Stimulated activated CD4-positive, alpha-beta T cell treated with anti-CD3 and anti-CD28 coated beads, TNF-alpha, amount 100 ng/mL, for 24 hours (primary cell): Measurements from ENCODE around the gene CELA2B.
"Not testable (repeated sequence)": the region's sequence is repeated elsewhere in the genome, so short reads cannot be mapped to it uniquely, and the experiment has no call there.

Experiments used
- DNase-seq, 3 experiments: peaks; one replicate each; pipeline ENCODE4 v3.0.0-alpha.2; 2020; ENCODE audit warnings: low read depth in 3 of 3

The CELA2B gene

GRCh38 chr1:15445390-15446122 is 30.3 kb upstream of the CELA2B start:
- DNase-seq = no peak

DNA sequence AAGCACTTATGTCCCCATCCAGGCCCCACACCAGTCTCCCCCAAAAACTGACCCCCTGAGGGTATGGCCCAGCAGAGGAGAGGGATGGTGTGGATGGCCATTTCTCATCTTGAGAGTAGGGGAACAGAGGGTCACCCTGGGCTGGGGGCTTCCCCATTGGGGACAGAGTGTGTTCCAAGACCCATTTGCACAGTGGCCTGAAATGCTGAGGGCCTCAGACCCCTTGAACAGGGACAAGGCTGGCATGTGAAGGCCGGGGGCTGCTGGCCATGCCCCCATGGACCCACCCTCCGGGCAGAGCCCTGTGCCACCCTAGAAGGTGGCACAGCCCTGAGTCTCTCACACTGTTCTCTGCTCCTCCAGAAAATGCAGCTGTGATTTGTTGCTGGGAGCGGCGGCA is 29.7 kb upstream of the CELA2B start:
- no peak for DNase-seq

- DNase-seq = no peak
These were observed 26.9 kb upstream of the CELA2B start for GRCh38 chr1:15448877-15449462.

DNA sequence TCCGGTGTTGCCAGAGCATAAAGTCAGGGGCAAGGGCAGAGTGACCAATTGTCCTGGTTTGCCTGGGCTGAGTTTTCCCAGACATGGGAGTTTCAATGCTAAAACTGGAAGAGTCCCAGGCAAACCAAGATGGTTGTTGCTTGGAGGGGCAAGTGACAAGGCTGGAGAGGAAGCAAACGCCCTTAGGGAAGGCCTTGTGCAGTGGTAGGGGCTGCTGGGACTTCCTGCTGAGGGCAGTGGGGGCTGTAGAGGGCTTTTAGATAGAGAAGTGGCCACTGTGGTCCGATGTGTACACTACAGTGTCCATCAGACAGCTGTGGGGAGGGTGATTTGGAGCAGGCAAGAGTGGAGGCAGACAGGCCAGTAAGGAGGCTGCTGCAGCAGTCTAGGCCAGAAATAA is 26.3 kb upstream of the CELA2B start:
- DNase-seq = no peak

- no peak for DNase-seq
These were observed 24.7 kb upstream of the CELA2B start for GRCh38 chr1:15451014-15451722.

DNA sequence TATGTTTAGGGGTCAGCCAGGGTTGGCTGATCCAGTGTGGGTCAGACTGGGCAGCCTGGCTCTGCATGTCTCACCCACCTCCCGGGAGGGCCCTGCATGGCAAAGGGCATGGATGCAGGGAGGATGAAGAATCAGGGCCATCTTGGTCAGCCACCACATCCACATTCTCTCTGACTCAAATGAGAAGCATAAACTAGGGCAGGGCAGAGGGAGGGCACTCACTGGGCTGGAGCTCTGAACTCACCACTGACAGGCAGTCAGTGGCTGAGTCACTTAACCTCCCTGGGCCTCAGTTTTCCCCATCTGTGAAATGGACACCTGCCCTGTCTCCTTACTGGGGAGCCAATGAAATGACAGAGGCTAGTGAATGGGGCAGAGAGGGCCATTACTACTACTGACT is 23.7 kb upstream of the CELA2B start:
- DNase-seq = no peak

DNA sequence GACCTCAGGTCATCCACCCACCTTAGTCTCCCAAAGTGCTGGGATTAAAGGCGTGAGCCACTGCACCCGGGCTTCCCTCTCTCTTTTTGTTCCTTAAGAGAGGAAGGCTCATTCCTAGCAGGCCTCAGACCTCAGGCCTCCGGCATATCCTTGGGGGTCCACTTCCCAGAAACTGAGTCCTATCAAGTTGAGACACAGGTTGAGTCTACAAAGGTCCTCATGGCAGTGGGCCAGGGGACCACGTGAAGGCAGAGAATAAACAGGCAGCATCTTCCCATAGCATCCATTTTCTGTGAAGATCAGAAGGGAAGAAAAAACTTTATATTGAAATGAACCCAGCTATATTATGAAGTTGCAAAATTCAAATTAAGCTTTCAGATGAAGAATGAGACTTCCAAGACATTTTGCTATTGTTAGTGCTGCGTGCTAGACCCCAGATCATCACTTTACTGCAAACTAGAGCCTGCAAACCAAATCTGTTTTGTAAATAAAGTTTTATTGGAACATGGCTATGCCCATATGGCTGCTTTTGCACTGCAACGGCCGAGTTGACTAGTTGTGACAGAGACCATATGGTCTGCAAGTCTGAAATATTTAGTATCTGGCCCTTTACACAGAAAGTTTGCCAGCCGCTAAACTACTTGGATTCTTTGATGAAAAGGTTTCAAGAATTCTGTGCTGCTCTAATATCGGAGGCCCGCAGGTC is 22.9 kb upstream of the CELA2B start:
- no peak for DNase-seq

DNA sequence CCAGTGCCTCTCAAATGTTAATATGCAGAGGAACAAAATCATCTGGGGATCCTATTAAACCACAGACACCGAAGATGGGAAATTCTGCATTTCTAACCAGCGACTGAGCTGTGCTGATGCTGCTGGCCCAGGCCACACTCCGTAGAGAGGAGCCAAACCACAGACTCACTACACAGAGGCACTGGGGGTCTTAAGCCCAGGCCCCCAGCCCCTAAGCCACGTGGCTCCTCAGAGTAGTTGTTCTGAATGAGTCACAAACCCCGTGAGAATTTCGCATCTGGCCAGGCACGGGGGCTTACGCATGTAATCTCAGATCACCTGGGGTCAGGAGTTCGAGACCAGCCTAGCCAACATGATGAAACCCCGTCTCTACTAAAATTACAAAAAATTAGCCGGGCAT is 22.2 kb upstream of the CELA2B start:
- no peak for DNase-seq

DNA sequence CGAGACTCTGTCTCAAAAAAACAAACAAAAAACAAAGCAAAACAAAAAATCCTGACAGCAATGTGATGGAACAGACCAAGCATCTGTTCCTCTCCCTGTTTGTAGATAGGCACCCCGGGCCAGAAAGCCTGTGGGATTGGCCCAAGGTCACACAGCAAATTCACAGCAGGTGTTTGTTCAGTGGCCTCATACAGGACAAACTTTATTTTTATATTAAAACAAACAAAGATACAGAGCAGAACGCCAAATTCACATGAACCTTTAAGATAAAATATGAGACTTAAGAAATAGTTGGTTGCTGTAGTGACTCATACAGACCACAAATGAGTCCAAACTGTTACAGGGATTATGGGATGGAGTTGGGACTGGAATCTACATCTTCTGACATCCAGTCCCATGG is 21.6 kb upstream of the CELA2B start:
- DNase-seq = no peak

DNA sequence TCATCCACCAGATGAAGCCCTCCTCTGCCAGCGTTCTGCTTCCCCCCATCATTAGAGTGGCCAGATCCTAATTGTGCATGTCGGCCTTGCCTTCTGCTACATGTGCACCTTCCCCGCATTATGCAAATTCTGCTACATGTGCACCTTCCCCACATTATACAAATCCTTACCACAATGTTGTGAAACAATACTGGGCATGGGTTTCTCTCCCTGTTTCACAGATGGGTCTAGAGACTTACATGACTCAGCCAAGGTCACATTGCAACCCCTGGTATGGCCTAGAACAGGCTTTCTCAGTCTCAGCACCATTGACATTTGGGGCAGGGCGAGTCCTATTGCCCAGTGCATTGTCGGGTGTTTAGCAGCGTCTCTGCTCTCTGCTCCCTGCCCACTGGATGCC is 20.4 kb upstream of the CELA2B start:
- DNase-seq = no peak

DNA sequence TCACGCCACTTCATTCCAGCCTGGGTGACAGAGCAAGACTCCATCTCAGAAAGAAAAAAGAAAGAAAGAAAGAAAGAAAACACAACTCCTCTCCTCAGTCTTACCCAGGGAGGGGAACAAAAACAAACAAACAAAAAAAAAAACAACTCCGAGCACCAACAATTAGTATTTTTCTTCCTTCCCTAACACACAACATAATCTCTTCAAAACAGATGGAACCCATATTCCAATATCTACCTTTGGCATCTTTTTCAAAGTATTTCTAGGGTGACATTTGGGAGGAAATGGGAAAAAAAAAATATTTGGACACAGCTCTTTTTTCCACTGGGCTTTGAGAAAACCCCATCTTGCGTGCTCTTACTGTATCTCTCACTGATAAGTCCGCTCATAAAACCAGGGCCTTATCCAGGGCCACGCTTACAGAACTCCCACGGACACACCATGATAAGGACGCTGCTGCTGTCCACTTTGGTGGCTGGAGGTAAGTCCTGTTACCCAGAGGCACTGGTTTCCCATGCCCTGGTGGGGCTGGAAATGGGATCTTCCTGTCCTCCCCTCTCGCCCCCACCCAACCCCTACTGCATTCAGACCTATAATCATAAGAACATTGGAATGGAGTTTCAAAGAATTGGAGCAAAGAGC is 19.5 kb upstream of the CELA2B start, which contains the start of gene CELA2A:
CELA2A (plus strand) TSS at position 420 of the 642 bp plus-strand sequence; CDS start at position 442, 22 bp downstream.
- no peak for DNase-seq

DNA sequence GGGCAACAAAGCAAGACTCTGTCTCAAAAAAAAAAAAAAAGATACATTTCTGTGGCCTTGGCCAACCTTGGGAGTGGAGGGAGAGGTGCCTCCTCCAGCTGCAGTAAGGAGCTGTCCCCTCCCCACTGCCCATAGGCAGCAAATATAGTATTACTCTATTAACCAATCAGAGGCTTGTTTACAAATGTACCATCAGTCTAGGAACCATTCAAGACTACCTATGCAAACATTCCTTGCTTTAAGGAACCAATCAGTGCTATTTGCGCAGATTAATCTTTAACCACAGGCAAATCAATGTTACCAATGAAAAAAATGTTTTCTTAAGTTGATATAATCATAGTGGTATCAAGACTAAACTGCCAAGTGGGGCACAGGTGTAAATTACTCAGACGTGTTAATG is 18.3 kb upstream of the CELA2B start:
- DNase-seq = no peak

GRCh38 chr1:15458388-15458787 is 17.5 kb upstream of the CELA2B start:
- DNase-seq = not testable (repeated sequence)

- DNase-seq = no peak
These were observed 15.9 kb upstream of the CELA2B start for GRCh38 chr1:15459771-15460707.

DNA sequence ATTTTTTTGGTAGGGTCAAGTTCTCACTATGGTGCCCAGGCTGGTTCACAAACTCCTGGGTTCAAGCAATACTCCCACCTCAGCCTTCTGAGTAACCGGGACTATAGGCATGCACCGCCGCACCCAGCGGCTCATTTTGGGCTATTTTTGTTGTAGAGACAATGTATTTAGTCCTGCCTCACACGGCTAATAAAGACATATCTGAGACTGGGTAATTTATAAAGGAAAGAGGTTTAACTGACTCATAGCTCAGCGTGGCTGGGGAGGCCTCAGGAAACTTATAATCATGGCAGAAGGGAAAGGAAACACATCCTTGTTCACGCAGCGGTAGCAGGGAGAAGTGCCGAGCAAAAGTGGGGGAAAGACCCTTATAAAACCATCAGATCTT is 15.2 kb upstream of the CELA2B start:
- DNase-seq = no peak

DNA sequence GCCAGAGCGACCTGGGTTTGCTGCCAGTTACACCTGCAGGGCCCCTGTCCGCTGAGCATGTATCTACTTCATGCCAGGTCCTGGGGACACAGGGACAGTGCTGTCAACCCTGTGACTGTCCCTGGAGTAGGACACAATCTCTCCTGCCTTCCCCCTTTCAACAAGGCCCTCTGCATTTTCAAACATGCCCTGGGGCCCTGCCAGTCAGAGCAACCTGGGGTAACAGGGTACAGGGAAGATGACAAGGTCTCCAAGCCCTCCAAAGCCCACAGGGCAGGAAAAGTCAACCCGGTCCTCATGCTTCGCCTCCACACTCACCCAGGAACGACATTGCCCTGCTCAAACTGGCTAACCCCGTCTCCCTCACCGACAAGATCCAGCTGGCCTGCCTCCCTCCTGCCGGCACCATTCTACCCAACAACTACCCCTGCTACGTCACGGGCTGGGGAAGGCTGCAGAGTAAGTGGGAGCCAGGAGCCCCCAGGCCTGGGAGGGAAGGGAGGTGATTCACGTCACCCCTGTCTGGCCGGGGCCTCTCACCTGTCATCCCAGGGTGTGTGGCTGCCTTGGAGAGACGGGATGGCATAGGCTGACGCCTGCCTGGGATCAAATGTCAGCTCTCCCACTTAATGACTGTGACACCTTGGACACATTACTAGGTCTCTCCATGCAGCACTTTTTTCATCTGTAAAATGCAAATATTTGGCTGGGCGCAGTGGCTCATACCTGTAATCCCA is 12.7 kb upstream of the CELA2B start:
- DNase-seq = not testable (repeated sequence)

GRCh38 chr1:15463926-15464322 is 12.0 kb upstream of the CELA2B start:
- DNase-seq = not testable (repeated sequence)

DNA sequence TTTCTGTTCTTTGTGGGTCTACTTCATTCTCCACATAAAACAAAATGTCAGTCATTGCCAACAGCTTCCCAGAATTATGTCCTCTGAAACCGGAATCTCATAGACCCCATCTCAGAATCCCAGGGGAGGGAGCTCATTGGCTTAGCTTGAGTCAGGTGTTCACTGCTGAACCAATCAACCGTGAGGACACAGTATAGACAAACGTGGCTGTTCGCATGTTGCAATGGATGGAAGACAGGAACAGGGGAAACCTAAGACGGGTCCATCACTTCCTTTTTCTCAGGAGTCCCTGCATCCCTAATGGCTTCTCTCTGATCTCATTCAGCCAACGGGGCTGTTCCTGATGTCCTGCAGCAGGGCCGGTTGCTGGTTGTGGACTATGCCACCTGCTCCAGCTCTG is 10.2 kb upstream of the CELA2B start:
- DNase-seq = no peak

DNA sequence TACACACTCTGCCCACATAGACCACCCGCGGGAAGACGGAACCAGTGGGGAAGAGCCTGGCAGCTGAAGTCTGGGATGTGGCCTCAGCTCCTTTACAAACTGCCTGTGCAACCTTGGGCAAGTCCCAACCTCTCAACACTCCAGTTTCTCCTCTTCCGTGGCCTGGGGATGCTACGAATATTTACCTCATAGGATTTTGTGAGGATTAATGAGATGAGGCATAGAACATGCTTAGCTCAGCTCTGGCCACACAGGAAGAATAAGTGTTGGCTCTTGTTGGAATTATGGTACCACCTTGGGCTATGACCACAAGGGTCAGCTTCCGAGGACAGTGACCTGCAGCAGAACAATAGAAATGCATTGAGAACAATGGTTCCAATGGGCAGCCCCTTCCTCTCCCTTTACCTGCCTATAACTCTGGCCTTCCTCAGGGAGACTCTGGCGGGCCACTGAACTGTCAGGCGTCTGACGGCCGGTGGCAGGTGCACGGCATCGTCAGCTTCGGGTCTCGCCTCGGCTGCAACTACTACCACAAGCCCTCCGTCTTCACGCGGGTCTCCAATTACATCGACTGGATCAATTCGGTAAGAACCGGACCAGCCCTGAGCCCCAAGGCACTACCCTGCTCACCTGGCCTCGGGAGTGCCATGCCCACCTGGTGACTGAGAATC is 8.8 kb upstream of the CELA2B start:
- DNase-seq = not testable (repeated sequence)
